PC-9 (cell line): ENCODE data around the gene BCL11B. TPM values are rescaled to one million over a fixed set of nuclear protein-coding genes. Genes with fewer than 3 reads are reported as not detected.

ENCODE experiments used
- BruUV-seq: library from RNA; stranded (reverse); fragments of 400-500 nt; replicated peaks from 2 replicates; lab custom pipeline; 2021; lab: Mats Ljungman, UMichigan
- CTCF ChIA-PET: fragments of 300-600 bp; sonication (Branson Sonifier 250); formaldehyde crosslinking; loops from one replicate; lab custom pipeline; 2022; ENCODE audit warnings: antibody characterized with exemption; lab: Charles Lee
- POLR2A ChIA-PET: fragments of 300-600 bp; sonication (Branson Sonifier 250); formaldehyde crosslinking; loops from one replicate; lab custom pipeline; 2022; ENCODE audit warnings: antibody characterized with exemption; ENCODE audit not compliant: unreplicated experiment; lab: Charles Lee
- DNase-seq, 2 experiments: peaks; one replicate each; pipeline versions ENCODE4 v3.0.0 to v3.0.0-alpha.2; 2015 to 2022; ENCODE audit warnings: mixed read lengths in 1 of 2
- H2AFZ ChIP-seq: fragments of 200-600 bp; sonication (generic); 2 replicates; pipeline ENCODE4 v1.8.1; 2017; ENCODE audit warnings: antibody characterized with exemption
- H3F3A ChIP-seq: fragments of 200-600 bp; sonication (generic); 2 replicates; pipeline ENCODE4 v1.8.1; 2017; ENCODE audit warnings: antibody characterized with exemption, mild to moderate bottlenecking, low read depth; ENCODE audit not compliant: insufficient read depth
- H3K27ac ChIP-seq: fragments of 200-600 bp; sonication (generic); 2 replicates; pipeline ENCODE4 v1.6.1; 2016; ENCODE audit warnings: mixed run types
- H3K27me3 ChIP-seq: fragments of 200-600 bp; sonication (generic); 2 replicates; pipeline ENCODE4 v1.6.1; 2016; ENCODE audit warnings: low read depth, mixed run types; ENCODE audit not compliant: insufficient read depth
- H3K36me3 ChIP-seq: fragments of 200-600 bp; sonication (generic); 2 replicates; pipeline ENCODE4 v1.6.1; 2016; ENCODE audit warnings: low read depth, mixed run types
- H3K4me1 ChIP-seq: fragments of 200-600 bp; sonication (generic); replicated peaks from 2 replicates; pipeline ENCODE4 v1.6.1; 2016; ENCODE audit warnings: mixed run types; ENCODE audit not compliant: insufficient read depth
- H3K4me2 ChIP-seq: fragments of 200-600 bp; sonication (generic); 2 replicates; pipeline ENCODE4 v1.6.1; 2017; ENCODE audit warnings: mixed run types
- H3K4me3 ChIP-seq: fragments of 200-600 bp; sonication (generic); 2 replicates; pipeline ENCODE4 v1.6.1; 2016; ENCODE audit warnings: mixed run types
- H3K79me2 ChIP-seq: fragments of 200-600 bp; sonication (generic); 2 replicates; pipeline ENCODE4 v1.6.1; 2017; ENCODE audit warnings: low read depth, mixed run types
- H3K9me2 ChIP-seq: fragments of 200-600 bp; sonication (generic); 2 replicates; pipeline ENCODE4 v1.8.1; 2017; ENCODE audit warnings: mild to moderate bottlenecking; ENCODE audit not compliant: insufficient read depth
- H3K9me3 ChIP-seq: fragments of 200-600 bp; sonication (generic); 2 replicates; pipeline ENCODE4 v1.8.1; 2016; ENCODE audit warnings: low read depth; ENCODE audit not compliant: insufficient read depth
- H4K20me1 ChIP-seq: fragments of 200-600 bp; sonication (generic); 2 replicates; pipeline ENCODE4 v1.8.1; 2017; ENCODE audit not compliant: insufficient read depth
- CTCF ChIP-seq: fragments of 200-600 bp; sonication (generic); conservative IDR thresholded peaks from 2 replicates; pipeline ENCODE4 v1.6.1; 2017; ENCODE audit warnings: mixed run types, antibody characterized with exemption, mild to moderate bottlenecking, moderate library complexity
- EZH2 ChIP-seq: fragments of 200-600 bp; sonication (generic); IDR thresholded peaks from 2 replicates; pipeline ENCODE4 v1.8.0; 2017; ENCODE audit warnings: antibody characterized with exemption, low read depth
- intact Hi-C: fragments of 100-400 bp; cut with micrococcal nuclease; formaldehyde crosslinking; loops from one replicate; pipeline ENCODE4 v1.10.0; 2022; ENCODE audit not compliant: unreplicated experiment
- total RNA-seq: library from RNA; stranded (reverse); gene quantifications from 2 replicates; pipeline ENCODE4 v1.2.3, GENCODE V29; 2021

Gene BCL11B
- total RNA-seq, 1 experiment from 2014 or later, result not detected

- TF ChIP-seq EZH2 (no peak), CTCF (no peak)
- Histone ChIP-seq H3F3A (no peaks in the 10 kb centered on the region), H4K20me1 (no peaks in the 10 kb centered on the region), H2AFZ (no peak overlapping the region), H3K4me2 (no peak overlapping the region), H3K27ac (no peak overlapping the region), H3K9me2 (no peaks in the 10 kb centered on the region), H3K36me3 (no peaks in the 10 kb centered on the region), H3K4me3 (no peak overlapping the region), H3K9me3 (no peaks in the 10 kb centered on the region), H3K4me1 (no peaks in the 10 kb centered on the region), H3K27me3 (peaks cover 16% of the 10 kb centered on the region; the same call in 1 of the 2 replicates), H3K79me2 (no peaks in the 10 kb centered on the region)
- CTCF ChIA-PET, result no interaction called here
- POLR2A ChIA-PET, result no interaction called here
- intact Hi-C loops, result no loop called here
- BruUV-seq, result no TSS peak
- DNase-seq, result no peak
Measured at GRCh38 chr14:99267837-99268781, 3.9 kb downstream of the BCL11B start.

GRCh38 chr14:99267381-99267780, 4.6 kb downstream of the BCL11B start:
- Histone ChIP-seq H3K4me3 (no peak overlapping the region), H3K9me2 (no peaks in the 10 kb centered on the region), H3K79me2 (no peaks in the 10 kb centered on the region), H2AFZ (no peak overlapping the region), H3K4me2 (no peak overlapping the region), H4K20me1 (no peaks in the 10 kb centered on the region), H3K9me3 (no peaks in the 10 kb centered on the region), H3F3A (no peaks in the 10 kb centered on the region), H3K36me3 (no peaks in the 10 kb centered on the region), H3K27ac (no peak overlapping the region), H3K4me1 (no peaks in the 10 kb centered on the region), H3K27me3 (peaks cover 24% of the 10 kb centered on the region; the same call in 1 of the 2 replicates)
- TF ChIP-seq EZH2 (no peak), CTCF (no peak)
- no TSS peak for BruUV-seq
- POLR2A ChIA-PET, result no interaction called here
- no peak for DNase-seq
- CTCF ChIA-PET, result no interaction called here
- intact Hi-C loops, result no loop called here

- Histone ChIP-seq H3K9me2 (no peaks in the 10 kb centered on the region), H3K79me2 (no peaks in the 10 kb centered on the region), H3K27ac (no peak overlapping the region), H3K36me3 (no peaks in the 10 kb centered on the region), H3K9me3 (no peaks in the 10 kb centered on the region), H4K20me1 (no peaks in the 10 kb centered on the region), H3K27me3 (peaks cover 33% of the 10 kb centered on the region; the same call in 1 of the 2 replicates), H2AFZ (no peak overlapping the region), H3K4me2 (no peak overlapping the region), H3F3A (no peaks in the 10 kb centered on the region), H3K4me1 (no peaks in the 10 kb centered on the region), H3K4me3 (no peak overlapping the region)
- no TSS peak for BruUV-seq
- peak in 1 of 2 experiments; percentile 24 for DNase-seq
- TF ChIP-seq EZH2, result no peak
- TF ChIP-seq CTCF, result peak; percentile 91
- ChIA-PET CTCF (interaction anchor here (0.6 kb wide), 1 partner anchor 1375 kb away, joined by 3 read pairs; no protein-coding TSS in a partner anchor), POLR2A (no interaction called here)
- intact Hi-C loops, result no loop called here
Measured at GRCh38 chr14:99266181-99267178, 5.5 kb downstream of the BCL11B start.
